Stomach (tissue), 9 donors: ENCODE results near the gene SLC22A17. TPM values are rescaled to one million over a fixed set of nuclear protein-coding genes. Genes with fewer than 3 reads are reported as not detected.
A peak's percentile ranks its signal among the peaks of the same experiment; 100 is the strongest.

Source experiments
- DNase-seq, 2 donors: peaks; one replicate each; pipeline versions ENCODE4 v3.0.0 to v3.0.0-alpha.2; 2013 to 2019
- H3K27ac ChIP-seq, 5 donors: fragments of 200-600 bp in 4 of 5; sonication (generic) in 4 of 5; one replicate each; pipeline ENCODE4 v1.5.1; 2013 to 2019; ENCODE audit warnings: mild to moderate bottlenecking in 1 of 5, moderate library complexity in 1 of 5
- H3K27me3 ChIP-seq, 3 donors: fragments of 200-600 bp; sonication (generic); one replicate each; pipeline ENCODE4 v1.5.1; 2017 to 2019; ENCODE audit warnings: mixed run types in 1 of 3
- H3K36me3 ChIP-seq, 4 donors: fragments of 200-600 bp; sonication (generic); 1 replicate in 3 of 4; 2 replicates in 1 of 4; pipeline ENCODE4 v1.5.1; 2016 to 2019
- H3K4me1 ChIP-seq, 4 donors: fragments of 200-600 bp; sonication (generic); one replicate each; pipeline ENCODE4 v1.5.1; 2016 to 2019
- H3K4me3 ChIP-seq, 4 donors: fragments of 200-600 bp; sonication (generic) in 3 of 4; one replicate each; pipeline ENCODE4 v1.5.1; 2016 to 2019; ENCODE audit warnings: mild to moderate bottlenecking in 1 of 4
- H3K9me3 ChIP-seq, 4 donors: fragments of 200-600 bp; sonication (generic); one replicate each; pipeline ENCODE4 v1.5.1; 2016 to 2019
- CTCF ChIP-seq, 7 experiments: fragments of 450-650 bp in 4 of 7; fragments of 200-600 bp in 3 of 7; sonication (generic) in 3 of 7; IDR thresholded peaks; one replicate each; pipeline ENCODE4 v1.5.1; 2016 to 2019; ENCODE audit warnings: antibody characterized with exemption in 7 of 7, control low read depth in 2 of 7, mild to moderate bottlenecking in 1 of 7
- EP300 ChIP-seq: sonication (generic); formaldehyde crosslinking; IDR thresholded peaks from one replicate; pipeline ENCODE4 v1.6.1; 2017; ENCODE audit warnings: antibody characterized with exemption
- POLR2A ChIP-seq, 4 donors: fragments of 450-650 bp; IDR thresholded peaks; one replicate each; pipeline ENCODE4 v1.6.1; 2016; ENCODE audit warnings: antibody characterized with exemption in 4 of 4, control low read depth in 2 of 4, mild to moderate bottlenecking in 1 of 4, moderate library complexity in 1 of 4
- POLR2AphosphoS5 ChIP-seq, 3 donors: sonication (generic); formaldehyde crosslinking; IDR thresholded peaks; one replicate each; pipeline ENCODE4 v1.6.1; 2016; ENCODE audit warnings: antibody characterized with exemption in 3 of 3
- WGBS, 5 donors: extraction: QIAGEN DNeasy Blood & Tissue Kit in 3 of 5; methylation state at CpG; one replicate each; pipeline versions ENCODE4 v1.1.5 to v1.1.7; 2013 to 2018; 5-methylcytosine and 5-hydroxymethylcytosine counted together
- intact Hi-C: fragments of 100-400 bp; cut with DNase I; formaldehyde crosslinking; loops from one replicate; pipeline ENCODE4 v1.15.1; 2023; ENCODE audit warnings: low total_unique reads
- polyA plus RNA-seq, 3 donors: library from polyadenylated mRNA; stranded (reverse); fragments of 200-250 nt; gene quantifications; one replicate each; pipeline ENCODE4 v1.2.3, GENCODE V29; 2013
- total RNA-seq, 5 donors: library from RNA; depleted of rRNA; stranded (reverse); fragments of >200 nt; gene quantifications; one replicate each; pipeline versions ENCODE4 v1.1.0 to v1.2.3, GENCODE V29; 2014 to 2016
- donor health status: healthy with polysubstance abuse.
- donor health status: Bipolar disorder and iron deficiency.
- donor health status: healthy.

Gene SLC22A17
- total and polyA plus RNA-seq, 8 donors, result 7.0 to 33.3 (median 17.2) TPM

- Histone ChIP-seq H3K9me3 (no peaks in the 10 kb centered on the region), H3K36me3 (no peaks in the 10 kb centered on the region), H3K27ac (no peak overlapping the region), H3K4me1 (peaks cover 0 to 10% (median 0%) of the 10 kb centered on the region in 4 donors), H3K27me3 (peaks cover 0 to 28% (median 0%) of the 10 kb centered on the region in 3 donors), H3K4me3 (no peak overlapping the region)
- no peak for TF ChIP-seq POLR2AphosphoS5 (IDR thresholded peaks at IDR 0.05)
- TF ChIP-seq EP300, result no peak
- no peak for TF ChIP-seq POLR2A (IDR thresholded peaks at IDR 0.05)
- no peak for TF ChIP-seq CTCF (IDR thresholded peaks at IDR 0.05)
- intact Hi-C loops, result loop anchor here (5.0 kb wide), 1 partner anchor 48 kb away; no protein-coding TSS in a partner anchor
- DNase-seq, result no peak
- WGBS, 5 donors, result 53 to 64% (median 61%) methylated on average over 12 to 16 of the region's 16 CpGs
These were observed 27.7 kb upstream of the SLC22A17 start for GRCh38 chr14:23380197-23380914.

GRCh38 chr14:23379366-23380196 is 26.9 kb upstream of the SLC22A17 start:
- peak; percentile 88 to 89 for DNase-seq
- 7 to 38% (median 31%) methylated on average over 7 to 12 of the region's 12 CpGs for WGBS, 5 donors
- Histone ChIP-seq H3K27me3 (peaks cover 0 to 28% (median 0%) of the 10 kb centered on the region in 3 donors), H3K4me3 (no peak overlapping the region), H3K4me1 (peaks cover 0 to 10% (median 0%) of the 10 kb centered on the region in 4 donors), H3K9me3 (no peaks in the 10 kb centered on the region), H3K27ac (no peak overlapping the region), H3K36me3 (no peaks in the 10 kb centered on the region)
- TF ChIP-seq EP300 (no peak), POLR2A (IDR thresholded peaks at IDR 0.05) (no peak), CTCF (IDR thresholded peaks at IDR 0.05) (peak in 5 of 7 experiments; percentile 85 to 97 (median 90)), POLR2AphosphoS5 (IDR thresholded peaks at IDR 0.05) (peak in 2 of 3 donors; percentile 7 to 82)
- intact Hi-C loops, result loop anchor here (5.0 kb wide), 1 partner anchor 47 kb away; no protein-coding TSS in a partner anchor

- no peak for TF ChIP-seq CTCF (IDR thresholded peaks at IDR 0.05)
- TF ChIP-seq EP300, result no peak
- no peak for TF ChIP-seq POLR2A (IDR thresholded peaks at IDR 0.05)
- TF ChIP-seq POLR2AphosphoS5 (IDR thresholded peaks at IDR 0.05), result no peak
- no peaks in the 10 kb centered on the region for H3K9me3 ChIP-seq
- WGBS, 5 donors, result 76 to 90% (median 81%) methylated on average over 11 of the region's 11 CpGs
- no peak overlapping the region for H3K27ac ChIP-seq
- intact Hi-C loops, result no loop called here
- DNase-seq, result no peak
- H3K27me3 ChIP-seq, result peaks cover 0 to 28% (median 0%) of the 10 kb centered on the region in 3 donors
- H3K36me3 ChIP-seq, result no peaks in the 10 kb centered on the region
- H3K4me3 ChIP-seq, result no peak overlapping the region
- peaks cover 0 to 10% (median 0%) of the 10 kb centered on the region in 4 donors for H3K4me1 ChIP-seq
These were observed 26.0 kb upstream of the SLC22A17 start for GRCh38 chr14:23378612-23379220.
